ENCODE measurements around the gene GFI1B. TPM values are rescaled to one million over a fixed set of nuclear protein-coding genes. Genes with fewer than 3 reads are reported as not detected.

Gene GFI1B
- total RNA-seq, 1 donor from 2014 or later, result 0.52 TPM

DNA sequence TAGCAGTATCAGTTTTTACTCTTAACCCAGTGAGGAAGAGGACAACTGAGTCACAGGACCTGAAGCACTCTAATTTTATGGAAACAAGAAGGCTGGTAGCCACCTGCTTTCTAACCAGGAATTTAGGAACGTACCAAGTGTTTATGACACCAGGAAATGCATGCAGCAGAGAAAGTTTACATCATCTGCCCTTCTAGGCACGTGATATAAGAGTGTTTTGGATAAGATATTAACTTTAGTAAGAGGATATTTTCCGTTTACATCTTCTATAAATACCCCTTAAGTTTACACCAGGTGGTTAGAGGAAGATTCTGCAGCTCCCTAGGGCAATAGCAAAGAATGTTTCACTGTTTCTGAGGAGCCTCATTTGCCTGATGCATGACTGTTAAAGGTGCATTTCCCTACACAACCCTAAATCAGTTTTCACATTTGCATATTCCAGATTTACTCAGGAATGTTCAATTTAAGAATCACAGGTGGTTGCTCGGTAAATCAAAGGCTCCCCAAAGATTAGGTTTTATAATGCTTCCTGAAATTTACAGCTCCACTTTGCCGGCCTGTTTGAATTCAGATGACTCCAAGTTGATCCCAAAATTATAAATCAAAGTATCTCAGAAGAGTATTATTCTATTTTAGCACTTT lies 35.8 kb upstream of the GFI1B start:
- H3K27me3 ChIP-seq, result no peaks in the 10 kb centered on the region
- H3K4me1 ChIP-seq, result peaks cover 21% of the 10 kb centered on the region
- no peaks in the 10 kb centered on the region for H3K36me3 ChIP-seq
- no peak for ATAC-seq
- no peak for TF ChIP-seq CTCF (IDR thresholded peaks at IDR 0.05)
- no peak for DNase-seq
- H3K27ac ChIP-seq, result no peak overlapping the region
- intact Hi-C loops (cut with DNase I), result no loop called here
- H3K4me3 ChIP-seq, result peak overlapping the region; percentile 88
- no peaks in the 10 kb centered on the region for H3K9me3 ChIP-seq

- no peaks in the 10 kb centered on the region for H3K27me3 ChIP-seq
- H3K4me1 ChIP-seq, result peaks cover 21% of the 10 kb centered on the region
- peak overlapping the region; percentile 100 for H3K27ac ChIP-seq
- no peak for TF ChIP-seq CTCF (IDR thresholded peaks at IDR 0.05)
- DNase-seq, result no peak
- intact Hi-C loops (cut with DNase I), result no loop called here
- H3K4me3 ChIP-seq, result peak overlapping the region; percentile 88
- ATAC-seq, result no peak
- no peaks in the 10 kb centered on the region for H3K36me3 ChIP-seq
- no peaks in the 10 kb centered on the region for H3K9me3 ChIP-seq
Observed at GRCh38 chr9:132943651-132944293, 34.7 kb upstream of the GFI1B start.

GRCh38 chr9:132944294-132945185 lies 34.0 kb upstream of the GFI1B start, which contains the start of gene TSC1:
Gene TSC1, minus strand, starts transcription at chr9:132944616. Its CDS starts 15,744 bp downstream, at chr9:132928872.
- no peaks in the 10 kb centered on the region for H3K36me3 ChIP-seq
- no peaks in the 10 kb centered on the region for H3K27me3 ChIP-seq
- H3K27ac ChIP-seq, result peak within 1 kb of the TSS; percentile 100
- DNase-seq, result peak; percentile 99
- ATAC-seq, result peak; percentile 94
- H3K9me3 ChIP-seq, result no peaks in the 10 kb centered on the region
- H3K4me3 ChIP-seq, result peak within 1 kb of the TSS; percentile 88
- intact Hi-C loops (cut with DNase I), result no loop called here
- peaks cover 21% of the 10 kb centered on the region for H3K4me1 ChIP-seq
- no peak for TF ChIP-seq CTCF (IDR thresholded peaks at IDR 0.05)

DNA sequence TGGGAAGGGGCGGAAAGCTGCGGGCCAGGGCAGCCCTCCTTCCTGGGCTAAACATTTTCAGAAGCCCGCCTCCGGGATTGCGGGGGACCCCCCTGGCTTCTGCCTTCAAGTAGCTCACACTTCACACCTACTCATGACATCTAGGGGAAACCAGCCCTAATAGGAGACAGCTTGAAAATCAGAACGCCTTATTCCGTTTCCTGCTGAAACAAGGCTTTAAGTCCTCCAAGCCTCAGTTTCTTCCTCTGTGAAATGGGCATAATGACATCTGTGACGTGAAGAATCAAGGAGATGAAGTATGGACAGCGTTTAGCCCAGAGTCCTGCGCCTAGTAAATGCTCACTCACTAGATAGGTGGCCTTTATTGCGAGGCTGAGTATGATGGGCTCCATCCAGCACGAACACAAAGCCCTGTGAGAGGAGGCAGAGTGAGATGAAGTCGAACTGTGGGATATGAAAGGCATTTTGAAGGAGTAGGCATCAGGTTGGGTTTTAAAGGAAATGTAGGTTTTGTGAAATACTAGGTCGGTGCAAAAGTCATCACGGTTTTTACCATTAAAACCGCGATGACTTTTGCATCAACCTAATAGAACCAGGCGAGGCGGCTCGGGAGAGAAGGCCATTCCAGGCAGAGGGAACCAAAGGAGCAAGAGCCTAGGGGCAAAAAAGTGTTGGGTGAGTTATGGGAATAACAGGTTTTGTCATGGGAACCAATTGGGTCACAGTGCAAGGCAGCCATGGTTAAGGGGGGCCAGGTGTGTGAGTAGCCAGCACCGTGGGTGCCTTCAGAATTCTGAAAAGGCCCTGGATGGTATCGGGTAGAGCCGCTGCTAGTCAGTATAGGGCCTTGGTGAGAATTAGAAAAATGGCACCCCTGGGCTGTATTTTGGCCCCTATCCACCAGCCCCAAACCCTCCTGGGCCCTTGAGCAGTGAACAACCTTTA lies 33.0 kb upstream of the GFI1B start:
- TF ChIP-seq CTCF (IDR thresholded peaks at IDR 0.05), result no peak
- peaks cover 21% of the 10 kb centered on the region for H3K4me1 ChIP-seq
- H3K36me3 ChIP-seq, result no peaks in the 10 kb centered on the region
- DNase-seq (no peak), ATAC-seq (no peak)
- peak overlapping the region; percentile 100 for H3K27ac ChIP-seq
- intact Hi-C loops (cut with DNase I), result no loop called here
- peak overlapping the region; percentile 88 for H3K4me3 ChIP-seq
- no peaks in the 10 kb centered on the region for H3K9me3 ChIP-seq
- H3K27me3 ChIP-seq, result no peaks in the 10 kb centered on the region

DNA sequence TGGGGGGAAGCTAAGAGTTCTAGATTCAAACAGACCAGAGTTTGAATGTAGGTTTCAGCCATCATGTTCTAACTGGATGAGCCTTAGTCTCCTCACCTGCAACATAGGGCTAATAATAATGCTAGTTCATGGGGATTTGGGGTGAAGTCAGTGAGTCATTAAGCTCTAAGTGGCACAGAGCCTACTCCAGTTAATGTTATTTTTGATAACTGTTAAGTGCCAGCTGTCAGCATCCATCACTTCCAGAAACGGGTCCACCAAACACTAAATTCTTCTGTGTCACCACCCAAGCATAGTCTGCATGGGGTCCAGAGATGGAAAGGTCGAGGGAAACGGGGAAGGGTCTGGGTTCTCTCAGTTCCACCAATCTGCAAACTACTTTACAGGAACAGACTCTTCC lies 32.3 kb upstream of the GFI1B start:
- Histone ChIP-seq H3K4me3 (no peak overlapping the region), H3K27me3 (no peaks in the 10 kb centered on the region), H3K4me1 (peaks cover 21% of the 10 kb centered on the region), H3K9me3 (no peaks in the 10 kb centered on the region), H3K27ac (no peak overlapping the region), H3K36me3 (no peaks in the 10 kb centered on the region)
- TF ChIP-seq CTCF (IDR thresholded peaks at IDR 0.05), result no peak
- DNase-seq, result no peak
- ATAC-seq, result no peak
- intact Hi-C loops (cut with DNase I), result no loop called here
